HG03565 (cell line): ENCODE measurements around the gene SMIM14.
"Not testable (repeated sequence)": the region's sequence is repeated elsewhere in the genome, so short reads cannot be mapped to it uniquely, and the experiment has no call there.

Source experiments
- ATAC-seq: cut with Tn5 transposase; IDR thresholded peaks from one replicate; pipeline ENCODE4 v1.9.1; 2021; ENCODE audit warnings: mild to moderate bottlenecking, moderate library complexity; ENCODE audit not compliant: unreplicated experiment

Gene SMIM14

DNA sequence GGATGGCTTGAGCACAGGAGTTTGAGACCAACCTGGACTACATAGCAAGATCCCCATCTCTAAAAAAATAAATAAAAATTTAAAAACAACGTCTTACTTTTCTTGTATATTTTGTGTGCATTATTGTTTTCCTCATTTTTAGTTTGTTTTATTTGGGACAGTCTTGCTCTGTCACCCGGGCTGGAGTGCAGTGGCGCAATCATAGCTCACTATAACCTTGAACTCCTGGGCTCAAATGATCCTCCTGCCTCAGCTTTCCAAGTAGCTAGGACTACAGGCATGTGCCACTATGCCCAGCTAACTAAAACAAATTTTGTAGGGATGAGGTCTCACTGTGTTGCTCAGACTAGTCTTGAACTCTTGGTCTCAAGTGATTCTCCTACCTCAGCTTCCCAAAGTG, 9.5 kb upstream of the SMIM14 start:
- no peak for ATAC-seq

GRCh38 chr4:39642885-39643552, 4.4 kb upstream of the SMIM14 start:
- no peak for ATAC-seq

GRCh38 chr4:39641451-39641850, 2.8 kb upstream of the SMIM14 start:
- no peak for ATAC-seq

- peak; percentile 8 for ATAC-seq
Observed at GRCh38 chr4:39637586-39638353, 895 bp downstream of the SMIM14 start.

DNA sequence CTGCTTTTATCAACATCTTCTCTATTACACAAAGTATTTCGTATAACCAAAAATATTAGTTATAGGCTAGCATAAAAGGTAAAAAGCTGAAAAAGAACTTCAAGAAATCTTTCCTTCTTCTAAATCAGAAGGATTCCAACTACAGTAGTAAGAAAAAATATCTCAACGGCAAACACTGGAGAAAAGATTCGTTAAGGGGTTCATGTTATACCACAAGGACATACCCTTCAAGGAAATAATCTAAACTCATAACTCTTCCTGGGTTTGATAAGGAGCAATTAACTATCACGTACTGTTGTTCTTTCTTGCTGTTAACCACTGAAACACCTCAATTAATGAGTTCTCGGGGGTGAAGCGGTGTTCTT, 1.5 kb downstream of the SMIM14 start:
- ATAC-seq, result no peak

DNA sequence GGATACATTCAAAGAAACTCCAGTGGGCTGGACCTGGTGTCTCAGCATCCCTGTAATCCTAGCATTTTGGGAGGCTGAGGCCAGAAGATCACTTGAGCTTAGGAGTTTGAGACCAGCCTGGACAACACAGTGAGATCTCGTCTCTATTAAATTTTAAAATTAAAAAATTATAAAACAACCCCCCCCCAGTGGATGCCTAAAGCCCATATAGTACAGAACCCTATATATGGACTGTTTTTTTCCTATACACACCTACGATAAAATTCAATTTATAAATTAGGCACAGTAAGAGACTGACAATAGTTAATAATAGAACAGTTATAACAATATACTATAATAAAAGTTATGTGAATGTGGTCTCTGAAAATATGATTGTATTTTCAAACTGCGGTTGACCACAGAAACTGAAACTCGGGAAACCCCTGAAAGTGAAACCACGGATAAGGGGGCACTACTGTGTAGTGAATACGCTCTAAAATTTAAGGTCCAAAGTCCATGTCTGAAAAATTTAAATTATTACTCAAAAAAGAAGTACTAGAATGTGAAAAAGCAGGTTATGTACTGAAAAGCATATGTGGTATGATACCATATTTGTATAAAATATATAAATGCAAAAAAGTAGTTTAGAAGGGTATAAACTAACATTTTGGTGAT, 2.0 kb downstream of the SMIM14 start:
- ATAC-seq, result no peak

DNA sequence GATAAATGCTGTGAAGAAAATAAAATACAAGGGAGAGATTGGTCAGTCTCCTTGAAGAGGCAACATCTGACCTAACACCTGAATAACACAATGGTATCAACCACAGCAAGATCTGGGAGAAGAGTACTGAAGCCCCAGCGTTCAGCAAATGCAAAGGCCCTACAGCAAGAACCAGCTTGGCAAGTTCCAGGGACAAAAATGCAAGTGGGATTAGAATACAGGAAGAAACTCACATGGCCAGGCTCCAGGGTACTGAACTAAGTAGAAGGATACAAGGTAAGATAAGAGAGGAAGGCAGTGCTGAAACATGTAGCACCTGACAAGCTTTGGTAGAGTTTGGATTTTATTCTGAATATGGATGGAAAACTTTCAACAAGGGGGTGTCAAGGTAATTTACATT, 3.6 kb downstream of the SMIM14 start:
- ATAC-seq, result no peak

DNA sequence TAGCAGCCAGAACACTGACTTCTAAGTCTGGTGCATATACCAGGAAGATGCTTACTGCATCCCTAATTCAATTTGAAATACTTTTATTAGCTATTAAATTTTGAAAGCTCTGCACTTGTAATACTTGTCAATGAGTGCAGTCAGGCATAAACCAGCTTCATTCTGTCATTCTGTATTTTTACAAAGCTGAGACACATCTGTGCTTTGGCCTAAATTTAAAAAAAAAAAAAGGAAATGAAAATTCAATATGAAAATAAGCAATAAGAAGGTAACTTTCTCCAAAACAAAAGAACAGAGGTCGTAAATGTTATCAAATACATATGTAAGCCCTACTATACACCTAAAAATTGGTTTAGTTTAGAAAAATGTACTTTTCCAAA, 7.0 kb downstream of the SMIM14 start:
- peak; percentile 66 for ATAC-seq

GRCh38 chr4:39627413-39627812, 11.3 kb downstream of the SMIM14 start:
- no peak for ATAC-seq

DNA sequence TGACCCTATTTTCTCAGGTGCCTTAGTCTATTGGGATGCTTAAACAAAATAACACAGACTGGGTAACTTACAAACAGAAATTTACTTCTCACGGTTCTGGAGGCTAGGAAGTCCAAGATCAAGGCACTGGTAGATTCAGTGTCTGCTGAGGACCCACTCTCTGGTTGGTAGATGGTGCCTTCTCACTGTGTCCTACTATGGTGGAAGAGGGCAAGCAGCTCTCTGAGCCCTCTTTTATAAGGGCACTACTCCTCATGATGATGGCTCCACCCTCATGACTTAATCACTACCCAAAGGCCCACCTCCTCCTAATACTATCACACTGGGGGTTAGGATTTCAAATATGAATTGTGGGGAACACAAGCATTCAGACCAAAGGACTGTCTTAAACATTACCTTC, 11.8 kb downstream of the SMIM14 start:
- no peak for ATAC-seq

- ATAC-seq, result peak; percentile 49
Observed at GRCh38 chr4:39626261-39626660, 12.4 kb downstream of the SMIM14 start.

GRCh38 chr4:39621582-39621981, 17.1 kb downstream of the SMIM14 start:
- no peak for ATAC-seq

GRCh38 chr4:39620551-39621313, 17.9 kb downstream of the SMIM14 start:
- no peak for ATAC-seq

DNA sequence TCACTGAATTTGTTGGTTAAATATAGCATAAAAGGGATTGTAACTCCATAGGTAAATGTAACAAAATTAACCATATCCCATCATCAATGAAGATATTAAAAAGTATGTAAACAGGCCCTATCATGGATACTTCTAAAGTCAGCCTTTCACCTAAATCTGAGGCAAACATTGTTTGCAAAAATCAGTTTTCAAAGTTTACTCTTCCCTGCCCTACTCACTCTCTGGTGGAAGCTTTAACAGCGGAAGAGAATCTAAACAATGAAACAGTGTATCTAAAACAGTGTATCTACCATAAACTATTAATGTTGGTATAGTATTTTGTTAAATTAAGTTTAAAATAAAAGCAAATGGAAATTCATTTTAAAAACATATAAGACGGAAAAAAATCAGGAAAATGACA, 21.1 kb downstream of the SMIM14 start:
- no peak for ATAC-seq

DNA sequence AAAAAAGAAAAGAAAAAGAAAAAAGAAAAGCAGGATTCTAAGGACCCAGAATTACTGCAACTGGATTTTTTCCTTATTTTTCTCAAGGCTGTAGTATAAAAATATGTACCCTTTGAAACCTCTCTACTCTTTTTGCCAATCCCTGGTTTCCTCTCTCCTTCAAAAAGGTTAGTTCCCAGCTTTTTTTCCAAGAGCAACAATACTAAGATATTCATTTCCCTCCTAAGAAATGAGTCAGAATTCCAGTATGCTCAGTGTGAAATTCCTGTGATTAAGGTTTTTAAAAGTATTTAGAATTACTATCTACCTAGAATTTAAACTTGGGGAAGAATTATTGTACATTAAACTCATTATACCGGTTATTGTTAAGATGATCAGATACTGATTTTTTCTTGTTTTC, 22.0 kb downstream of the SMIM14 start:
- no peak for ATAC-seq

DNA sequence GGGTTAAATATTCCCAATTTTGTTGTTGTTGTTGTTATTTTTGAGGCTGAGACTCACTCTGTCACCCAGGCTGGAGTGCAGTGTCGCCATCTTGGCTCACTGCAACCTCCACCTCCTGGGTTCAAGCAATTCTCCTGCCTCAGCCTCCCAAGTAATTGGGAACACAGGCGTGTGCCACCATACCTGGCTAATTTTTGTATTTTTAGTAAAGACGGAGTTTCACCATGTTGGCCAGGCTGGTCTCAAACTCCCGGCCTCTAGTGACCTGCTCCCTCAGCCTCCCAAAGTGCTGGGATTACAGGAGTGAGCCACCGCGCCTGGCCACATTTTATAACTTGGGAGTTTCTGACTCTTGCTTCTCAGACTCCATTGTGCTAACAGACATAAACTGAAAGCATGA, 22.6 kb downstream of the SMIM14 start:
- not testable (repeated sequence) for ATAC-seq

DNA sequence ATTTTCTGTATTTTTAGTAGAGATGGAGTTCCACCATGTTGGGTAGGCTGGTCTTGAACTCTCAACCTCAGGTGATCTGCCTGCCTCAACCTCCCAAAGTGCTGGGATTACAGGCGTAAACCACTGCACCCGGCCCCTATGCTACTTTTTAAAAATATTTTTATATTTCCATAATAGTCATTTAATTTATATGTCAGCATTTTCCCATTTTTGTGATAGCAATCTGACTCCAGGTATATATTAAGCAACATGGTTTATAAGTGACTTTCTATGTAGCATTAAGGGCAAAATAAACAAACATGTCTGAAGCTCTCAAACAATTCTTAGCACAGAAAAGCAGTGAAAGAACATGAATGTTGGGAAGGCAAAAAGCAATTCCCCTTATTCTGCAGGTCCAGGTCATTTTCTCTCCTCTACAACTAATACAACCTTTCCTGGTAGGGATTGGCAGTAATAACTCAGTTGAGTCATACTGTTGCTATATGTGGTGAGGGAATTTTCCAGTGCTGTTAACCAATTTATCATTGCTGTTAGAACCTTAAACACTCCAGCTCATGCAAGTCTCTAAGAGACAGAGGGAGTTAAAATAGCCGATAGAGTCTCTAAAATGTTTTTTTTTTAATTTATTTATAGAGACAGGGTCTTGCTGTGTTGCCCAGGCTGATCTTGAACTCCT, 24.0 kb downstream of the SMIM14 start:
- ATAC-seq, result peak; percentile 36

DNA sequence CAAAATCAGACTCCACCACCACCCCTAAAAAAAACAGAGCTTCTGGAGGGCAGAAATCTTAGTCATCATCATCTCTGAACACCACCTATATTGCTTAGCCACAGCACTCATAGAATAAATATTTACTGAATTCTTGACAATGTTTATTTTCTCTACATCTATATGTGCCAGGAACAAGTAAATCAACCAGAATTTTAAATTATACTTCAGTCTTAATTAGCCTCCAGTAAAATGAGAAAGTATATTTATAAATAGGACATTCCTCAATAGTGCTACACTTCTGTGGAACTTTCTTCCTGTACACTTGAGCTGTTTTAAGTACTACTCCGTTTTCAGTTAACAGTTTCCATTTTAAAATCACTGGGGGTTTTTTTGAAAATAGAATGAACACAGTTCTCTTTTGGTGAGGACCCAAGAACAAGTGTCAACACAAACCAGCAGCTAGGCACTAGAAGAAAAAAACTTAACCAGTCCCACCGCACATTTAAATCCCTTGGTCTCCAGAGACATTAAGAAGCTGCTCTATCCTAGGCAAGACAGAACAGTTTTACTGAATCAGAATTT, 25.5 kb downstream of the SMIM14 start:
- ATAC-seq, result peak; percentile 22

GRCh38 chr4:39609454-39609931, 29.2 kb downstream of the SMIM14 start:
- ATAC-seq, result peak; percentile 89

DNA sequence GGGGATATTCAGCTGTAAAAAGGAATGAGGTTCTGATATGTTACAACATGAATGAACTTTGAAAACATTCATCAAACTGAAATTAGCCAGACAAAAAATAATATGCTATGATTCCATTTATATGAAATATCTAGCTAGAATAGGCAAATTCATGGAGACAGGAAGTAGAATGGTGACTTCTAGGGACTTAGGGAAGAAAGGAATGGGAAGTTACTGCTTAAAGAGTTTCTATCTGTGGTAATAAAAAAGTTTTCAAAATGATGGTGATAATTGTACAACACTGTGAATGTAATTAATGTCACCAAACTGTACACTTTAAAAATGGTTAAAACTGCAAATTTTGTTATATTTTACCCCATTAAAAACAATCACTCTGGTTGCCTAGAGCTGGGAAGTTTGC, 30.2 kb downstream of the SMIM14 start:
- no peak for ATAC-seq
